ACC112 (cell line): ENCODE data around the gene OLIG2.

Source experiments
- H2AFZ ChIP-seq: fragments of 200-600 bp; sonication (generic); one replicate; pipeline ENCODE4 v1.6.0; 2017; ENCODE audit warnings: antibody characterized with exemption, low read length; ENCODE audit not compliant: unreplicated experiment
- H3K27ac ChIP-seq: fragments of 200-600 bp; sonication (generic); 2 replicates; pipeline ENCODE4 v1.5.1; 2014; ENCODE audit warnings: low read depth, mild to moderate bottlenecking, antibody characterized with exemption, low read length, moderate library complexity
- H3K27me3 ChIP-seq: fragments of 200-600 bp; sonication (generic); 2 replicates; pipeline ENCODE4 v1.6.1; 2014; ENCODE audit warnings: mild to moderate bottlenecking, antibody characterized with exemption, low read length, moderate library complexity, mixed read lengths; ENCODE audit not compliant: insufficient read depth
- H3K36me3 ChIP-seq: fragments of 200-600 bp; sonication (generic); 2 replicates; pipeline ENCODE4 v1.6.1; 2016; ENCODE audit warnings: mild to moderate bottlenecking, antibody characterized with exemption, low read length, moderate library complexity, mixed read lengths; ENCODE audit not compliant: insufficient read depth
- H3K4me1 ChIP-seq: fragments of 200-600 bp; sonication (generic); one replicate; pipeline ENCODE4 v1.6.1; 2016; ENCODE audit warnings: low read length, mixed read lengths; ENCODE audit not compliant: insufficient read depth, unreplicated experiment, control insufficient read depth
- H3K4me3 ChIP-seq: fragments of 200-600 bp; sonication (generic); 2 replicates; pipeline ENCODE4 v1.5.1; 2014; ENCODE audit warnings: mild to moderate bottlenecking, low read depth, low read length
- H3K79me2 ChIP-seq: fragments of 200-600 bp; sonication (generic); one replicate; pipeline ENCODE4 v1.6.0; 2016; ENCODE audit warnings: low read length; ENCODE audit not compliant: control insufficient read depth, unreplicated experiment, insufficient read depth

The OLIG2 gene

DNA sequence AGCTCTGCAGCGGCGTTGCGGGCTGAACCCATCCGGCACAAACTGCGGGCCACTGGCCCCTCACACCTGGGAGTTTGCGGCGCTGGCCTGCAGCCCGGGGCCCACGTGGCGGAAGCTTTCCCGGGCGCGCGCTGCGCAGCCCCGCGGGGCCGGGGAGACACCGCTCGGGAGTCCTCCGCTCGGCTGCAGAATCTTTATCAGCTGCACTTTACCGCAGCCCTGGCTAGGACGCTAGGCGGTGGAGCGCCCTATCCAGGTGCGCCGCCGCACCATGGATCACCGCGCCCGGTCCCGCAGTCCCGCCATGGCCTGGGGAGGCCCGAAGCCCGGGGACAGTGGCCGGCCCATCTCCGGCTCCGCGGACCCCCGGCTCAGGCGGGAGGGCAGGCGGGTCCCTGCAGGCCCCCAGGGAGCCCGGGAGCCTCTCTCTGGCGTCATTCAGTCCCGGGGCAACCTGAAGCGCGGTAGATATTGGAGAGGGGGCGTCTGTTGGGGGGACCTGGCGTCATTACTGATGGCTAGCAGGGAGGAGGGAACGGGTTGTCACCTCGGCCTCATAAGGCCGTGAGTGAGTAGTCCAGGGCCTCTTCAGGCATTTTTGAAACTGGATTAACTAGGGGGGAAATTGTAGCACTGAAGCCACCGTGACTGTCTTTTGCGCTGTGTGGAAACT is 5.7 kb upstream of the OLIG2 start:
- no peaks in the 10 kb centered on the region for H3K36me3 ChIP-seq
- no peak overlapping the region for H3K27ac ChIP-seq
- no peaks in the 10 kb centered on the region for H3K79me2 ChIP-seq
- no peaks in the 10 kb centered on the region for H3K4me1 ChIP-seq
- peaks cover 99% of the 10 kb centered on the region for H3K27me3 ChIP-seq
- H3K4me3 ChIP-seq: no peak overlapping the region
- no peak overlapping the region for H2AFZ ChIP-seq

DNA sequence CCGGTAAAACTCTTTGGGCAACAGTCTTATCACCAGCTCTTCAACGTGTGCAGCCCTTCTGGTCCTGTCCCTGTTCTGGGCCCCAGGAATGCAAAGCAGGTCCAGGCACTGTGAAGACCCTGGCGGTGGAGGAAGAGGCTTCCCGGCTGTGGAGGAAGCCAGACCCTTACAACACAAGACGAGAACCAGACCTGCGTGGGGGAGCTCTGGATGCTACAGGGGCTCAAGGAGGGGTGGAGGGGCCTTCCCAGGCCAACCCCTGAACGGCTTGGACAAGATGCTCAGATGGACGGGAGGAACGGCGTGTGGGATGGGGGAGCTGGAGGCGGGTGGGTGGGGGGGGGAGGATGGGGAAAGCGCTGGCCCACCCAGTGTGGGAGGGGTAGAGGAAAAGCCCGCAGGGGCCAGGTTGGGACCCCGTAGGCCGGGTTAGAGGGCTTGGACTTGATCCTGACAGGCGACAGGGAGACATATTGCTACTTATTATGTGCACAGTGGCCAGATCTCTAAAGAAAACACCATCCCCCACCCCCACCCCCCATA is 5.1 kb upstream of the OLIG2 start:
- H3K27me3 ChIP-seq: peaks cover 99% of the 10 kb centered on the region
- no peaks in the 10 kb centered on the region for H3K36me3 ChIP-seq
- no peak overlapping the region for H2AFZ ChIP-seq

DNA sequence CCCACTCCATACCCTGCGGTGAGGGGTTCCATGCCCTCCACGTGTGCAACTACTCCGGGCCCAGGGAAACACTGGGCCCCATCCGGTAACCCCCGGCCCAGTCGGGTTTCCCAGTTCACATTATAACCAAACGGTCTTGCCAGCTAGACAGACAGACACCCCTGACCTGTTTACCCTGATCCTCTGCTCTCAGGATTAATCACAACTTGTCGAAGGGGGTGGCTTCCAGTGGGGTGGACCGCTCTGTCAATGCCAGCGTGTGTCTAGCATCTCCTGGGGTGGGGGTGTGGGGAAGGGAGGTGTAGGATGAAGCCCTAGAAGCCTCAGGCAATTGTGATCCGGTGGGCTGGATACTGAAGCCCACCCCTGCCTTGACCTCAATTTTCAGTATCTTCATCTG is 4.6 kb upstream of the OLIG2 start:
- H3K36me3 ChIP-seq: no peaks in the 10 kb centered on the region
- H3K27ac ChIP-seq: no peak overlapping the region
- peaks cover 99% of the 10 kb centered on the region for H3K27me3 ChIP-seq
- H3K4me1 ChIP-seq: no peaks in the 10 kb centered on the region
- H3K79me2 ChIP-seq: no peaks in the 10 kb centered on the region
- no peak overlapping the region for H2AFZ ChIP-seq
- no peak overlapping the region for H3K4me3 ChIP-seq

More for the DNA sequence above, 5.1 kb upstream of the OLIG2 start:
- no peaks in the 10 kb centered on the region for H3K79me2 ChIP-seq
- H3K4me3 ChIP-seq: no peak overlapping the region
- H3K4me1 ChIP-seq: no peaks in the 10 kb centered on the region
- H3K27ac ChIP-seq: no peak overlapping the region

DNA sequence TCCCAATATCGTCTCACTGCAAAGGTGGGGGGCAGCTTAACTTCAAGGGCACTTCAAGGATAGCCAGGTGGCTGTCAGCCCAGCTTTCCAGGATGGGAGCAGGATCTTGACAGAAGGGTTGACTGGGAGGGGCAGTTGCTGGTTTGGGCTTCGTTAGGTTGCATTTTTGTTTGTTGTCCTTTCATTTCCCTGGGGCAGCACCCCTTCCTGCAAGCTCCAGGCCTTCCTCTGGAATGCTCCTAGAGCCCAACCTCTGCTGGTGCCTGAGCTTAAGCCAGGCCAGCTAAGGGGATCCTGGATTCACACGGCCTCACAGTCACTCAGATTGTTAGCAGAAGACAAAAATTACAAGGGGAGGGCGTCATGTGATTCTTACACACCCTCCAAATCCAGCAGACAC is 4.1 kb upstream of the OLIG2 start:
- H2AFZ ChIP-seq: no peak overlapping the region
- no peaks in the 10 kb centered on the region for H3K4me1 ChIP-seq
- H3K27me3 ChIP-seq: peaks cover 99% of the 10 kb centered on the region
- H3K27ac ChIP-seq: no peak overlapping the region
- no peaks in the 10 kb centered on the region for H3K79me2 ChIP-seq
- no peaks in the 10 kb centered on the region for H3K36me3 ChIP-seq
- no peak overlapping the region for H3K4me3 ChIP-seq

GRCh38 chr21:33022489-33022827 is 3.3 kb upstream of the OLIG2 start:
- no peaks in the 10 kb centered on the region for H3K36me3 ChIP-seq
- 0 out of 2 replicates have a peak overlapping the region, but pooled peaks have one; percentile 18 for H3K4me3 ChIP-seq
- H3K4me1 ChIP-seq: no peaks in the 10 kb centered on the region
- H3K79me2 ChIP-seq: no peaks in the 10 kb centered on the region
- no peak overlapping the region for H2AFZ ChIP-seq
- H3K27ac ChIP-seq: no peak overlapping the region
- H3K27me3 ChIP-seq: peaks cover 99% of the 10 kb centered on the region

- Histone ChIP-seq H3K4me1 (no peaks in the 10 kb centered on the region), H2AFZ (no peak overlapping the region), H3K79me2 (no peaks in the 10 kb centered on the region), H3K27ac (no peak overlapping the region), H3K4me3 (0 out of 2 replicates have a peak overlapping the region, but pooled peaks have one; percentile 18), H3K36me3 (no peaks in the 10 kb centered on the region), H3K27me3 (peaks cover 99% of the 10 kb centered on the region)
These were observed 2.7 kb upstream of the OLIG2 start for GRCh38 chr21:33022828-33023573.

DNA sequence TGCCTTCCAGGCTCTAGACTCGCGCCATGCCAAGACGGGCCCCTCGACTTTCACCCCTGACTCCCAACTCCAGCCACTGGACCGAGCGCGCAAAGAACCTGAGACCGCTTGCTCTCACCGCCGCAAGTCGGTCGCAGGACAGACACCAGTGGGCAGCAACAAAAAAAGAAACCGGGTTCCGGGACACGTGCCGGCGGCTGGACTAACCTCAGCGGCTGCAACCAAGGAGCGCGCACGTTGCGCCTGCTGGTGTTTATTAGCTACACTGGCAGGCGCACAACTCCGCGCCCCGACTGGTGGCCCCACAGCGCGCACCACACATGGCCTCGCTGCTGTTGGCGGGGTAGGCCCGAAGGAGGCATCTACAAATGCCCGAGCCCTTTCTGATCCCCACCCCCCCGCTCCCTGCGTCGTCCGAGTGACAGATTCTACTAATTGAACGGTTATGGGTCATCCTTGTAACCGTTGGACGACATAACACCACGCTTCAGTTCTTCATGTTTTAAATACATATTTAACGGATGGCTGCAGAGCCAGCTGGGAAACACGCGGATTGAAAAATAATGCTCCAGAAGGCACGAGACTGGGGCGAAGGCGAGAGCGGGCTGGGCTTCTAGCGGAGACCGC is 2.0 kb upstream of the OLIG2 start:
- Histone ChIP-seq H3K4me1 (no peaks in the 10 kb centered on the region), H3K27me3 (peaks cover 99% of the 10 kb centered on the region)

GRCh38 chr21:33024201-33025103 is 1.3 kb upstream of the OLIG2 start:
- peaks cover 99% of the 10 kb centered on the region for H3K27me3 ChIP-seq
- no peaks in the 10 kb centered on the region for H3K4me1 ChIP-seq
- no peak overlapping the region for H3K27ac ChIP-seq
- H2AFZ ChIP-seq: no peak overlapping the region
- H3K79me2 ChIP-seq: no peaks in the 10 kb centered on the region
- no peak overlapping the region for H3K4me3 ChIP-seq
- H3K36me3 ChIP-seq: no peaks in the 10 kb centered on the region

More for the DNA sequence above, 2.0 kb upstream of the OLIG2 start:
- Histone ChIP-seq H3K36me3 (no peaks in the 10 kb centered on the region), H3K79me2 (no peaks in the 10 kb centered on the region), H3K4me3 (no peak overlapping the region), H2AFZ (no peak overlapping the region), H3K27ac (no peak overlapping the region)

DNA sequence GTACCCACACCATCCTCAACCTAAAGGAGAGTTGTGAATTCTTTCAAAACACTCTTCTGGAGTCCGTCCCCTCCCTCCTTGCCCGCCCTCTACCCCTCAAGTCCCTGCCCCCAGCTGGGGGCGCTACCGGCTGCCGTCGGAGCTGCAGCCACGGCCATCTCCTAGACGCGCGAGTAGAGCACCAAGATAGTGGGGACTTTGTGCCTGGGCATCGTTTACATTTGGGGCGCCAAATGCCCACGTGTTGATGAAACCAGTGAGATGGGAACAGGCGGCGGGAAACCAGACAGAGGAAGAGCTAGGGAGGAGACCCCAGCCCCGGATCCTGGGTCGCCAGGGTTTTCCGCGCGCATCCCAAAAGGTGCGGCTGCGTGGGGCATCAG is 638 bp upstream of the OLIG2 start:
- Histone ChIP-seq H3K36me3 (no peaks in the 10 kb centered on the region), H3K79me2 (no peaks in the 10 kb centered on the region), H2AFZ (no peak overlapping the region), H3K27ac (no peak overlapping the region), H3K27me3 (peaks cover 99% of the 10 kb centered on the region), H3K4me3 (no peak overlapping the region), H3K4me1 (no peaks in the 10 kb centered on the region)

DNA sequence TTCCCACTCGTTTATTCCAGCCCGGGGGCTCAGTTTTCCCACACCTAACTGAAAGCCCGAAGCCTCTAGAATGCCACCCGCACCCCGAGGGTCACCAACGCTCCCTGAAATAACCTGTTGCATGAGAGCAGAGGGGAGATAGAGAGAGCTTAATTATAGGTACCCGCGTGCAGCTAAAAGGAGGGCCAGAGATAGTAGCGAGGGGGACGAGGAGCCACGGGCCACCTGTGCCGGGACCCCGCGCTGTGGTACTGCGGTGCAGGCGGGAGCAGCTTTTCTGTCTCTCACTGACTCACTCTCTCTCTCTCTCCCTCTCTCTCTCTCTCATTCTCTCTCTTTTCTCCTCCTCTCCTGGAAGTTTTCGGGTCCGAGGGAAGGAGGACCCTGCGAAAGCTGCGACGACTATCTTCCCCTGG is 716 bp downstream of the OLIG2 start:
- Histone ChIP-seq H2AFZ (no peak overlapping the region), H3K27ac (no peak overlapping the region), H3K4me3 (no peak overlapping the region), H3K27me3 (peaks cover 100% of the 10 kb centered on the region), H3K79me2 (no peaks in the 10 kb centered on the region), H3K36me3 (no peaks in the 10 kb centered on the region), H3K4me1 (no peaks in the 10 kb centered on the region)
